Vagina (tissue), 2 donors: Measurements from ENCODE around the gene GRIK4.

ENCODE experiments used
- POLR2A ChIP-seq, 2 donors: fragments of 450-650 bp; IDR thresholded peaks; one replicate each; pipeline ENCODE4 v1.6.1; 2017; ENCODE audit warnings: antibody characterized with exemption in 2 of 2, mild to moderate bottlenecking in 2 of 2, moderate library complexity in 2 of 2
- POLR2AphosphoS5 ChIP-seq, 2 donors: sonication (generic); formaldehyde crosslinking; IDR thresholded peaks; one replicate each; pipeline ENCODE4 v1.9.0; 2017; ENCODE audit warnings: antibody characterized with exemption in 2 of 2, mild to moderate bottlenecking in 2 of 2, low read depth in 1 of 2; ENCODE audit not compliant: insufficient read depth in 1 of 2
- TF ChIP-seq, protein P1 (sequence below), 3 experiments: fragments of 450-650 bp in 2 of 3; fragments of 200-600 bp in 1 of 3; sonication (generic) in 1 of 3; IDR thresholded peaks; one replicate each; pipeline ENCODE4 v1.5.1; 2017 to 2019; ENCODE audit warnings: antibody characterized with exemption in 3 of 3, mild to moderate bottlenecking in 2 of 3, moderate library complexity in 2 of 3

GRCh38 chr11:120652705-120653335 is 141.3 kb downstream of the GRIK4 start:
- TF ChIP-seq POLR2A (IDR thresholded peaks at IDR 0.05) (no peak), POLR2AphosphoS5 (IDR thresholded peaks at IDR 0.05; ENCODE audit: insufficient read depth in 1 of 2, low read depth in 1 of 2) (no peak)
- TF ChIP-seq, protein P1, sequence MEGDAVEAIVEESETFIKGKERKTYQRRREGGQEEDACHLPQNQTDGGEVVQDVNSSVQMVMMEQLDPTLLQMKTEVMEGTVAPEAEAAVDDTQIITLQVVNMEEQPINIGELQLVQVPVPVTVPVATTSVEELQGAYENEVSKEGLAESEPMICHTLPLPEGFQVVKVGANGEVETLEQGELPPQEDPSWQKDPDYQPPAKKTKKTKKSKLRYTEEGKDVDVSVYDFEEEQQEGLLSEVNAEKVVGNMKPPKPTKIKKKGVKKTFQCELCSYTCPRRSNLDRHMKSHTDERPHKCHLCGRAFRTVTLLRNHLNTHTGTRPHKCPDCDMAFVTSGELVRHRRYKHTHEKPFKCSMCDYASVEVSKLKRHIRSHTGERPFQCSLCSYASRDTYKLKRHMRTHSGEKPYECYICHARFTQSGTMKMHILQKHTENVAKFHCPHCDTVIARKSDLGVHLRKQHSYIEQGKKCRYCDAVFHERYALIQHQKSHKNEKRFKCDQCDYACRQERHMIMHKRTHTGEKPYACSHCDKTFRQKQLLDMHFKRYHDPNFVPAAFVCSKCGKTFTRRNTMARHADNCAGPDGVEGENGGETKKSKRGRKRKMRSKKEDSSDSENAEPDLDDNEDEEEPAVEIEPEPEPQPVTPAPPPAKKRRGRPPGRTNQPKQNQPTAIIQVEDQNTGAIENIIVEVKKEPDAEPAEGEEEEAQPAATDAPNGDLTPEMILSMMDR (IDR thresholded peaks at IDR 0.05): no peak
